Trophoblast cell (in vitro differentiated cells and primary cell): ENCODE results near the gene SCRN2.
A peak's percentile ranks its signal among the peaks of the same experiment; 100 is the strongest.

Source experiments
- DNase-seq, 2 donors: peaks; one replicate each; pipeline ENCODE4 v3.0.0-alpha.2; 2016
- H2AFZ ChIP-seq: 2 replicates; pipeline ENCODE4 v1.6.1; 2013; ENCODE audit warnings: low read length, moderate library complexity, mild to moderate bottlenecking; ENCODE audit not compliant: insufficient read depth, poor library complexity
- H2AK5ac ChIP-seq: 2 replicates; pipeline ENCODE4 v1.6.1; 2013; ENCODE audit warnings: mild to moderate bottlenecking, low read length
- H2BK120ac ChIP-seq: 2 replicates; pipeline ENCODE4 v1.6.1; 2013; ENCODE audit warnings: low read length, mild to moderate bottlenecking, moderate library complexity; ENCODE audit not compliant: insufficient read depth, poor library complexity
- H2BK12ac ChIP-seq: 2 replicates; pipeline ENCODE4 v1.6.1; 2013; ENCODE audit warnings: mild to moderate bottlenecking, low read length, moderate library complexity
- H2BK5ac ChIP-seq: 2 replicates; pipeline ENCODE4 v1.6.1; 2013; ENCODE audit warnings: low read length, low read depth, moderate library complexity, mild to moderate bottlenecking; ENCODE audit not compliant: poor library complexity
- H3K14ac ChIP-seq: 2 replicates; pipeline ENCODE4 v1.6.1; 2013; ENCODE audit warnings: mild to moderate bottlenecking, low read length
- H3K18ac ChIP-seq: 2 replicates; pipeline ENCODE4 v1.6.1; 2013; ENCODE audit warnings: mild to moderate bottlenecking, low read length
- H3K23ac ChIP-seq: 2 replicates; pipeline ENCODE4 v1.6.1; 2013; ENCODE audit warnings: low read length
- H3K27ac ChIP-seq: 2 replicates; pipeline ENCODE4 v1.5.1; 2013; ENCODE audit warnings: low read depth, mild to moderate bottlenecking, inconsistent platforms, low read length, moderate library complexity
- H3K27me3 ChIP-seq: 2 replicates; pipeline ENCODE4 v1.6.1; 2013; ENCODE audit warnings: inconsistent platforms, mild to moderate bottlenecking, low read length, moderate library complexity; ENCODE audit not compliant: insufficient read depth
- H3K36me3 ChIP-seq, 2 experiments: 1 replicate in 1 of 2; 2 replicates in 1 of 2; pipeline ENCODE4 v1.6.1; 2013; ENCODE audit warnings: low read length in 2 of 2, mild to moderate bottlenecking in 2 of 2, moderate library complexity in 1 of 2; ENCODE audit not compliant: insufficient read depth in 2 of 2, control insufficient read depth in 1 of 2
- H3K4ac ChIP-seq: 2 replicates; pipeline ENCODE4 v1.6.1; 2013; ENCODE audit warnings: low read depth, mild to moderate bottlenecking, low read length, moderate library complexity
- H3K4me1 ChIP-seq, 2 experiments: 1 replicate in 1 of 2; 2 replicates in 1 of 2; pipeline ENCODE4 v1.6.1; 2013; ENCODE audit warnings: low read length in 2 of 2, mild to moderate bottlenecking in 2 of 2, moderate library complexity in 1 of 2; ENCODE audit not compliant: insufficient read depth in 2 of 2, control insufficient read depth in 1 of 2
- H3K4me2 ChIP-seq: 2 replicates; pipeline ENCODE4 v1.6.1; 2013; ENCODE audit warnings: inconsistent platforms, mild to moderate bottlenecking, low read length, moderate library complexity
- H3K4me3 ChIP-seq: 2 replicates; pipeline ENCODE4 v1.5.1; 2013; ENCODE audit warnings: mild to moderate bottlenecking, low read depth, low read length, inconsistent platforms
- H3K79me1 ChIP-seq: one replicate; pipeline ENCODE4 v1.6.1; 2013; ENCODE audit warnings: low read length
- H3K79me2 ChIP-seq: 2 replicates; pipeline ENCODE4 v1.6.1; 2013; ENCODE audit warnings: low read length, mild to moderate bottlenecking; ENCODE audit not compliant: control insufficient read depth, insufficient read depth, poor library complexity
- H3K9ac ChIP-seq: 2 replicates; pipeline ENCODE4 v1.6.1; 2013; ENCODE audit warnings: mild to moderate bottlenecking, low read length
- H3K9me3 ChIP-seq: 2 replicates; pipeline ENCODE4 v1.6.1; 2013; ENCODE audit warnings: low read depth, mild to moderate bottlenecking, control low read depth, inconsistent platforms, low read length; ENCODE audit not compliant: insufficient read depth
- H4K12ac ChIP-seq: 2 replicates; pipeline ENCODE4 v1.6.1; 2013; ENCODE audit warnings: low read depth, mild to moderate bottlenecking, low read length, moderate library complexity
- H4K8ac ChIP-seq: 2 replicates; pipeline ENCODE4 v1.6.1; 2013; ENCODE audit warnings: low read depth, mild to moderate bottlenecking, low read length, moderate library complexity
- H4K91ac ChIP-seq: one replicate; pipeline ENCODE4 v1.6.1; 2013; ENCODE audit warnings: low read depth, mild to moderate bottlenecking, low read length, moderate library complexity
- whole genome bisulfite sequencing: extraction: QIAGEN DNeasy Blood & Tissue Kit; methylation state at CpG from one replicate; pipeline ENCODE4 v1.1.7; 2013; ENCODE audit warnings: missing lambda C conversion rate; ENCODE audit not compliant: insufficient read length, insufficient coverage; ENCODE audit errors: extremely low coverage; 5-methylcytosine and 5-hydroxymethylcytosine counted together

Gene SCRN2

DNA sequence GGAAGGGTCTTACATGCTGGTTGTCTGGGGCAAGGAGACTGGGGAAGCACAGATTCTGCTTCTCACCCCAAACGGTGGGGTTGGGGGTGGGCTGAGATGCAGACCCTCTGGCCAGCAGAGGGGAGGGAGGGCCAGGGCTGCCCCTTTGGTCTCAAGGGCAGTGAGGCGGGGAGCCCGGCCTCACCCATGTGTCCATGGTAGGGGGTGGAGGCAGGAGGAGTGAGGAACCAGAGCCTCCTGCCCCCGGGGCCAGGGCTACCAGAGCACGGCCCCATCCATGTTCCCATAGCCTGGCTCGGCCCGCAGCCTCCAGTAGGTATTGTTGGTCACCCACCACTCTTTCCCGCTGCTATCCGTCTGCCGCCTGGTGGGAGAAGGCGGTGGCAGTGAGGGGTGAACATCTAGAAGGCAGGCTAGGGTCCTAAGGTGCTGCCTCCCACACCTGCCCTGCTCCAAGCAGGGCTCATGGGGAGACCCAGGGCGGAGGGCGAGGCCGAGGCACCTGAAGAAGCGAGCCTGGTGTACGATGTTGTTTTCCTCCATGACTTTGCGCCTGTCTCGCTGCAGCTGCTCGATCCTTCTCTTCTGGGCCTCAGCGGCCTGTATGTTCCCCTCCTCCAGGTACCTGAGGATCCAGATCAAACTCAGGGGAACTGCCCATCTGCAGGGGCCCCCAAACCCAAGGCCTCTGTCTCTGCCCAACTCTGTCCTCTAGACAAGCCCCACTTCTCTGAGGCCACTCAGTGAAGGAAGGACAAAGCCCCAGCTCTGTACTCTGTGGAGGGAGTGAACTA lies 32.8 kb downstream of the SCRN2 start:
- H2BK12ac ChIP-seq = no peak overlapping the region
- no peak overlapping the region for H3K18ac ChIP-seq
- peaks cover 30 to 32% of the 10 kb centered on the region in 2 experiments for H3K36me3 ChIP-seq
- H4K91ac ChIP-seq = no peak overlapping the region
- peak overlapping the region; percentile 44 for H2AK5ac ChIP-seq
- no peak overlapping the region for H3K27ac ChIP-seq
- H2BK5ac ChIP-seq = no peak overlapping the region
- H4K8ac ChIP-seq = no peak overlapping the region
- H3K23ac ChIP-seq = no peak overlapping the region
- no peak overlapping the region for H2AFZ ChIP-seq
- H3K4me2 ChIP-seq = no peak overlapping the region
- H3K27me3 ChIP-seq = no peaks in the 10 kb centered on the region
- no peaks in the 10 kb centered on the region for H3K9me3 ChIP-seq
- no peaks in the 10 kb centered on the region for H3K79me2 ChIP-seq
- no peak overlapping the region for H3K4me3 ChIP-seq
- no peak overlapping the region for H2BK120ac ChIP-seq
- H3K14ac ChIP-seq = no peak overlapping the region
- H3K4me1 ChIP-seq = peaks cover 13 to 21% of the 10 kb centered on the region in 2 experiments
- no peak overlapping the region for H4K12ac ChIP-seq
- H3K79me1 ChIP-seq = peaks cover 4% of the 10 kb centered on the region
- WGBS = no CpG with 5 or more reads among the region's 20 CpGs
- no peak overlapping the region for H3K4ac ChIP-seq
- H3K9ac ChIP-seq = no peak overlapping the region
- DNase-seq = no peak

DNA sequence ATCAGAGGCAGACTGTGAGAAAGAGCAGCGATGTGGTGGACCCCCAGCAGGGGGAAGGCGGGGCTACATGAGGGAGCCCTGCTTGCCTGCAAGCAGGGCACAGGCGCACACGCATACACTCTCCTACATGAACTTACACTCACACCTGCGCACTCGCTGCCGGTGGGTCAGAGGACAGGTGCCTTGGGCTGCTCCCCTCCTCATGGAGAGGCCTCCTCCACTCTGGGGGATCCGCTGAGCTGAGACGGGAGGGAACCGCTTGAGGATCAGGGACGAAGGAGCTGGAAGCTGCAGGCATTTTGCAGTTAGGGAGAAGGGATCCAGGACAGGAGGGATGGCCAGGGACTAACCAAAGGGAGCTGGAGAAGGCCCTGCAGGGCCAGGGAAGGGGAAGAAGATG lies 33.7 kb downstream of the SCRN2 start:
- Histone ChIP-seq H2BK120ac (no peak overlapping the region), H2BK12ac (no peak overlapping the region), H3K4me1 (peaks cover 13 to 21% of the 10 kb centered on the region in 2 experiments), H3K4ac (no peak overlapping the region), H3K18ac (no peak overlapping the region), H3K27ac (no peak overlapping the region), H2AK5ac (no peak overlapping the region), H4K91ac (no peak overlapping the region), H3K36me3 (peaks cover 25 to 26% of the 10 kb centered on the region in 2 experiments), H3K4me2 (no peak overlapping the region), H3K79me2 (no peaks in the 10 kb centered on the region), H3K27me3 (no peaks in the 10 kb centered on the region), H4K8ac (no peak overlapping the region), H3K79me1 (peaks cover 4% of the 10 kb centered on the region), H3K4me3 (no peak overlapping the region), H2AFZ (no peak overlapping the region), H3K9me3 (no peaks in the 10 kb centered on the region), H3K9ac (no peak overlapping the region), H4K12ac (no peak overlapping the region), H3K23ac (no peak overlapping the region), H2BK5ac (no peak overlapping the region), H3K14ac (no peak overlapping the region)
- no CpG with 5 or more reads among the region's 11 CpGs for WGBS
- DNase-seq = no peak

DNA sequence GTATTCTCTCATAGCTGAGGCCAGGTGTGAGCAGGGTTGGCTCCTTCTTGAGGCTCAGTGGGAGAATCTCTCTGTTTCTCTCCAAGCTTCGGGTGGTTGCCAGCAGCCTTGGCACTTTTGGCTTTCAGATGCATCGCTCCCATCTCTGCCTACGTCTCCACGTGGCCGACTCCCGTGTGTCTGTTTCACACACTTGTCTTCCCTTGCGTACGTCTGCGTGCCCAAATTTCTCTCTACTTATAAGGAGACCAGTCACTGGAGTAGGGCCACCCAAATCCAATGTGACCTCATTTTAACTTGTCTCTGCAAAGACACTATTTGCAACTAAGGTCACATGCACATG lies 34.2 kb downstream of the SCRN2 start:
- Histone ChIP-seq H3K27me3 (no peaks in the 10 kb centered on the region), H3K23ac (no peak overlapping the region), H2AFZ (no peak overlapping the region), H3K4me3 (no peak overlapping the region), H3K9ac (no peak overlapping the region), H3K36me3 (peaks cover 22 to 26% of the 10 kb centered on the region in 2 experiments), H4K91ac (no peak overlapping the region), H2BK5ac (no peak overlapping the region), H3K27ac (no peak overlapping the region), H4K12ac (no peak overlapping the region), H3K14ac (no peak overlapping the region), H2AK5ac (no peak overlapping the region), H3K4me1 (peaks cover 13 to 21% of the 10 kb centered on the region in 2 experiments), H3K4ac (no peak overlapping the region), H3K9me3 (no peaks in the 10 kb centered on the region), H3K4me2 (no peak overlapping the region), H2BK12ac (no peak overlapping the region), H3K79me1 (peaks cover 4% of the 10 kb centered on the region), H3K79me2 (no peaks in the 10 kb centered on the region), H2BK120ac (no peak overlapping the region), H3K18ac (no peak overlapping the region), H4K8ac (no peak overlapping the region)
- no CpG with 5 or more reads among the region's 9 CpGs for WGBS
- no peak for DNase-seq

DNA sequence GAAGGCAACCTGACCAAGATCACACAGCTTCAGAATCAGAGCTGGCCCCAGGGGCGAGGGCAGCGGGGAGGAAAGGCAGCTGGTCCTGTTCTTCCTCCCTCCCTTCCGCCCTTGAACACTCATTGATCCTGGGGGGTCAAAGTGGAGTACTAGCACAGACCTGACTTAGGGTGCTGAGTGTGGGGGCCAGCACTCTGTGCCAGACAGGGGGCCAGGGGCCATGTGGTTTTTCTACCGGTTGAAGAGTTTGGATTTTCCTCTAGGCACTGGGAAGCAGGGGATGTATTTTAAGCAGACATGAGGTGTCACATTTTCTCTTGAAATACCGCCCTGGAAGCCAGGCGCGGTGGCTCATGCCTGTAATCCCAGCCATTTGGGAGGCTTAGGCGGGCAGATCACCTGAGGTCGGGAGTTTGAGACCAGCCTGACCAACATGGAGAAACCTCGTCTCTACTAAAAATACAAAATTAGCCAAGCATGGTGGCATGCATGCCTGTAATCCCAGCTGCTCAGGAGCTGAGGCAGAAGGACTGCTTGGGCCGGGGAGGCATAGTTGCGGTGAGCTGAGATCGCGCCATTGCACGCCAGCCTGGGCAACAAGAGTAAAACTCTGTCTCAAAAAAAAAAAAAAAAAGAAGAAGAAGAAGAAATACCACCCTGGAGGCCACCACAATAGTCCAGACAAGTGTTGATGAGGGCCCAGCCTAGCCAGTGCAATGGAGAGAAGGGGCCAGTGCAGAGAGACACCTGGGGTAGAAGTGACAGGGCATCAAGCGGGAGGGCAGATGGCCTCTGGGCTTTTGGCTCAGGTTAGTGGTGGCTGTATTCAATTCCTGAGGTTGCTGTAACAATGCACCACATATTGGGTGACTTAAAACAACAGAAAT lies 34.8 kb downstream of the SCRN2 start:
- H2BK120ac ChIP-seq = no peak overlapping the region
- H2AFZ ChIP-seq = no peak overlapping the region
- no peak overlapping the region for H4K12ac ChIP-seq
- H2AK5ac ChIP-seq = no peak overlapping the region
- no peak overlapping the region for H4K8ac ChIP-seq
- H3K18ac ChIP-seq = no peak overlapping the region
- DNase-seq = peak in 1 of 2 donors; percentile 34
- H2BK5ac ChIP-seq = no peak overlapping the region
- H3K4me3 ChIP-seq = no peak overlapping the region
- H3K4me1 ChIP-seq = peaks cover 13 to 19% of the 10 kb centered on the region in 2 experiments
- no peak overlapping the region for H3K14ac ChIP-seq
- no peak overlapping the region for H3K27ac ChIP-seq
- no peaks in the 10 kb centered on the region for H3K9me3 ChIP-seq
- no peak overlapping the region for H3K4ac ChIP-seq
- H3K79me1 ChIP-seq = peaks cover 4% of the 10 kb centered on the region
- no peaks in the 10 kb centered on the region for H3K27me3 ChIP-seq
- WGBS = no CpG with 5 or more reads among the region's 16 CpGs
- no peak overlapping the region for H2BK12ac ChIP-seq
- H3K79me2 ChIP-seq = no peaks in the 10 kb centered on the region
- H3K9ac ChIP-seq = no peak overlapping the region
- H4K91ac ChIP-seq = no peak overlapping the region
- H3K23ac ChIP-seq = no peak overlapping the region
- H3K4me2 ChIP-seq = no peak overlapping the region
- peaks cover 22 to 26% of the 10 kb centered on the region in 2 experiments for H3K36me3 ChIP-seq
